Heart left ventricle (tissue), 13 donors: ENCODE data around the gene KIAA1958.

Experiments
- CTCF ChIP-seq, 12 donors: fragments of 200-600 bp; sonication (generic) in 4 of 12; IDR thresholded peaks; one replicate each; pipeline versions ENCODE4 v1.5.0 to v1.8.0; 2018 to 2022; ENCODE audit warnings: antibody characterized with exemption in 12 of 12, mild to moderate bottlenecking in 5 of 12
- POLR2A ChIP-seq, 2 donors: fragments of 450-650 bp; IDR thresholded peaks; one replicate each; pipeline ENCODE4 v1.6.1; 2017; ENCODE audit warnings: antibody characterized with exemption in 2 of 2, mild to moderate bottlenecking in 2 of 2, moderate library complexity in 2 of 2
- donor health status: ischemic (EF 13 %, LVEDD 7.1; RV severe dilation, severe dysfunction).
- donor health status: DM: no; HTN: yes; CAD: no.
- donor health status: DM: no; HTN: no; CAD: no.
- donor health status: ischemic (EF 25% LVEDD 6.9; RV normal size, moderate dysfunction).
- donor health status: ischemic (EF 25% LVEDD 5.7; RV mildly dilated, moderate dysfunction).
- donor health status: ischemic (EF 35%, LVEDD 5.7; RV mildly dilated, moderate dysfunction).
- donor health status: nonischemic (EF 11% LVEDD 7.7; RV severe dilation, severe dysfunction).
- donor health status: DM: yes; HTN: yes; CAD: no.
- donor health status: PGD.
- donor health status: ischemic (EF 29% LVEDD 5.4; RV normal size, mild dysfunction).
- donor health status: nonischemic (EF 23%, LVEDD 6.1; RV moderate dilation, normal function).

- TF ChIP-seq POLR2A (IDR thresholded peaks at IDR 0.05) = no peak
- TF ChIP-seq CTCF (IDR thresholded peaks at IDR 0.05) = no peak
Measured at GRCh38 chr9:112696461-112696860, 209.8 kb downstream of the KIAA1958 start.
